OCI-LY7 (cell line): Measurements from ENCODE around the gene KLHL17. TPM values are rescaled to one million over a fixed set of nuclear protein-coding genes. Genes with fewer than 3 reads are reported as not detected.

ENCODE experiments used
- BruUV-seq: library from RNA; stranded (reverse); fragments of 400-500 nt; replicated peaks from 2 replicates; lab custom pipeline; 2021; lab: Mats Ljungman, UMichigan
- CTCF ChIA-PET: fragments of 300-600 bp; sonication (Branson Sonifier 250); formaldehyde crosslinking; loops from one replicate; lab custom pipeline; 2022; ENCODE audit warnings: antibody characterized with exemption; ENCODE audit not compliant: unreplicated experiment; lab: Charles Lee
- POLR2A ChIA-PET: fragments of 300-600 bp; sonication (Branson Sonifier 250); formaldehyde crosslinking; loops from one replicate; lab custom pipeline; 2022; ENCODE audit warnings: antibody characterized with exemption; lab: Charles Lee
- DNase-seq: peaks from one replicate; pipeline ENCODE4 v3.0.0-alpha.2; 2015; ENCODE audit warnings: low spot score
- H2AFZ ChIP-seq: fragments of 200-600 bp; sonication (generic), shearing (Covaris generic); 2 replicates; pipeline ENCODE4 v1.6.1; 2014; ENCODE audit warnings: mild to moderate bottlenecking, antibody characterized with exemption, low read length, moderate library complexity
- H3K27ac ChIP-seq: fragments of 200-600 bp; sonication (generic); 2 replicates; pipeline ENCODE4 v1.5.1; 2014; ENCODE audit warnings: mixed run types, low read depth, mild to moderate bottlenecking, moderate library complexity, low read length, inconsistent platforms; ENCODE audit not compliant: poor library complexity, severe bottlenecking
- H3K36me3 ChIP-seq: fragments of 200-600 bp; sonication (generic); 2 replicates; pipeline ENCODE4 v1.6.1; 2014; ENCODE audit warnings: mild to moderate bottlenecking, antibody characterized with exemption, low read length, moderate library complexity, mixed read lengths; ENCODE audit not compliant: insufficient read depth
- H3K4me1 ChIP-seq: fragments of 200-600 bp; sonication (generic); 2 replicates; pipeline ENCODE4 v1.5.1; 2014; ENCODE audit warnings: mild to moderate bottlenecking, low read length; ENCODE audit not compliant: insufficient read depth, poor library complexity, severe bottlenecking
- H3K4me2 ChIP-seq: fragments of 200-600 bp; sonication (generic); 2 replicates; pipeline ENCODE4 v1.6.1; 2014; ENCODE audit warnings: mild to moderate bottlenecking, low read length
- H3K4me3 ChIP-seq: fragments of 200-600 bp; sonication (generic); 2 replicates; pipeline ENCODE4 v1.5.1; 2014; ENCODE audit warnings: mild to moderate bottlenecking, low read depth, low read length; ENCODE audit not compliant: poor library complexity, severe bottlenecking
- H3K79me2 ChIP-seq: fragments of 200-600 bp; sonication (generic); 2 replicates; pipeline ENCODE4 v1.6.1; 2016; ENCODE audit warnings: low read depth, mild to moderate bottlenecking, low read length, moderate library complexity, mixed read lengths; ENCODE audit not compliant: insufficient read depth
- H3K9me2 ChIP-seq: fragments of 200-600 bp; sonication (generic); 2 replicates; pipeline ENCODE4 v1.6.1; 2016; ENCODE audit warnings: mild to moderate bottlenecking, low read length, mixed read lengths; ENCODE audit not compliant: insufficient read depth
- H3K9me3 ChIP-seq: fragments of 200-600 bp; sonication (generic); 2 replicates; pipeline ENCODE4 v1.6.1; 2014; ENCODE audit warnings: mild to moderate bottlenecking, mixed run types, low read length, mixed read lengths
- H4K20me1 ChIP-seq: fragments of 200-600 bp; sonication (generic); 2 replicates; pipeline ENCODE4 v1.6.1; 2014; ENCODE audit warnings: mild to moderate bottlenecking, antibody characterized with exemption, low read length, moderate library complexity, mixed read lengths; ENCODE audit not compliant: insufficient read depth
- EZH2phosphoT487 ChIP-seq: fragments of 200-600 bp; sonication (generic); IDR thresholded peaks from 2 replicates; pipeline ENCODE4 v1.6.1; 2018; ENCODE audit warnings: low read depth, borderline replicate concordance, mild to moderate bottlenecking, mixed run types, antibody characterized with exemption, low read length, moderate library complexity, mixed read lengths
- intact Hi-C: fragments of 100-400 bp; cut with micrococcal nuclease; formaldehyde crosslinking; loops from one replicate; pipeline ENCODE4 v1.10.0; 2022; ENCODE audit not compliant: unreplicated experiment
- total RNA-seq, 2 experiments: library from RNA; depleted of rRNA in 1 of 2; stranded (reverse); fragments of >200 nt in 1 of 2; shearing (Covaris generic) in 1 of 2; gene quantifications; 2 replicates each; pipeline ENCODE4 v1.2.3, GENCODE V29; 2014 to 2022
- TF ChIP-seq, protein P1 (sequence below): fragments of 200-600 bp; sonication (generic); conservative IDR thresholded peaks from 2 replicates; pipeline ENCODE4 v1.5.1; 2014; ENCODE audit warnings: mild to moderate bottlenecking, antibody characterized with exemption, low read length, moderate library complexity, mixed read lengths

KLHL17 gene
- total RNA-seq, 2 experiments from 2014 or later, result 21.7 to 23.3 TPM

DNA sequence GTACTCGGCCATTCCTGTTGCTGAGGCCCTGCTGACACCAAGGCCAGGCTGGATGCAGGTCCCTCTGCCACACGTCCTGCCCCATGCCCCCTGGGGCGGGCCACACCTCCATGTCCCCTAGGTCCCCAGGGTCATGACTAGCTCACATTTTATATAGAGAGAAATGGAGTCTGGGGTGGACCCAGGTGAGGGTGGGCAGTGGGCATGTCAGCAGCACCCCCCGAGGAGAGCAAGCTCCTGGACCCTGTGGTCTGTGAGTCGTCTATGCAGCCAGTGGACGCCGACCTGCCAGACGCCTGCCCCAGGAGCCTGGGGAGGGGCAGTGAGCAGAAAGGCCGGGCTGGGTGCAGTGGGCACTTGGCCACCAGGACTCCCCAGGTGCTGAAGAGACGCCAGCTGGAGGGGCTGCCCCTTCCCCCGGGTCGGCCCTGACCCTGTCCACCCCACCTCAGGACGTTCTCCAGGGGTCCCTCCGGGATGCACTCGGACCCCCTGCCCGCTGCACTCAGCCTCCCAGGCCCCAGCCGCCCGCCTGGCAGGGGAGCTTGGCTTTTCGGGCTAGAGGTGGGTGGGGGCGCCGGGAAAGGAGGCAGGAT lies 20.8 kb upstream of the KLHL17 start:
- no TSS peak for BruUV-seq
- H4K20me1 ChIP-seq, result no peaks in the 10 kb centered on the region; the same call in 1 of the 2 replicates
- peaks cover 5% of the 10 kb centered on the region for H3K4me1 ChIP-seq
- ChIA-PET CTCF (no interaction called here), POLR2A (no interaction called here)
- no peak overlapping the region for H2AFZ ChIP-seq
- no peak overlapping the region for H3K4me2 ChIP-seq
- no peaks in the 10 kb centered on the region for H3K9me2 ChIP-seq
- H3K36me3 ChIP-seq, result peaks cover under 1% of the 10 kb centered on the region; the same call in 1 of the 2 replicates
- intact Hi-C loops, result loop anchor here (5.0 kb wide), 1 partner anchor 37 kb away; no protein-coding TSS in a partner anchor
- no peaks in the 10 kb centered on the region for H3K79me2 ChIP-seq
- no peak for DNase-seq
- TF ChIP-seq, protein P1, sequence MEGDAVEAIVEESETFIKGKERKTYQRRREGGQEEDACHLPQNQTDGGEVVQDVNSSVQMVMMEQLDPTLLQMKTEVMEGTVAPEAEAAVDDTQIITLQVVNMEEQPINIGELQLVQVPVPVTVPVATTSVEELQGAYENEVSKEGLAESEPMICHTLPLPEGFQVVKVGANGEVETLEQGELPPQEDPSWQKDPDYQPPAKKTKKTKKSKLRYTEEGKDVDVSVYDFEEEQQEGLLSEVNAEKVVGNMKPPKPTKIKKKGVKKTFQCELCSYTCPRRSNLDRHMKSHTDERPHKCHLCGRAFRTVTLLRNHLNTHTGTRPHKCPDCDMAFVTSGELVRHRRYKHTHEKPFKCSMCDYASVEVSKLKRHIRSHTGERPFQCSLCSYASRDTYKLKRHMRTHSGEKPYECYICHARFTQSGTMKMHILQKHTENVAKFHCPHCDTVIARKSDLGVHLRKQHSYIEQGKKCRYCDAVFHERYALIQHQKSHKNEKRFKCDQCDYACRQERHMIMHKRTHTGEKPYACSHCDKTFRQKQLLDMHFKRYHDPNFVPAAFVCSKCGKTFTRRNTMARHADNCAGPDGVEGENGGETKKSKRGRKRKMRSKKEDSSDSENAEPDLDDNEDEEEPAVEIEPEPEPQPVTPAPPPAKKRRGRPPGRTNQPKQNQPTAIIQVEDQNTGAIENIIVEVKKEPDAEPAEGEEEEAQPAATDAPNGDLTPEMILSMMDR, result no peak
- TF ChIP-seq EZH2phosphoT487, result no peak
- no peaks in the 10 kb centered on the region for H3K9me3 ChIP-seq
- no peak overlapping the region for H3K4me3 ChIP-seq
- H3K27ac ChIP-seq, result no peak overlapping the region

DNA sequence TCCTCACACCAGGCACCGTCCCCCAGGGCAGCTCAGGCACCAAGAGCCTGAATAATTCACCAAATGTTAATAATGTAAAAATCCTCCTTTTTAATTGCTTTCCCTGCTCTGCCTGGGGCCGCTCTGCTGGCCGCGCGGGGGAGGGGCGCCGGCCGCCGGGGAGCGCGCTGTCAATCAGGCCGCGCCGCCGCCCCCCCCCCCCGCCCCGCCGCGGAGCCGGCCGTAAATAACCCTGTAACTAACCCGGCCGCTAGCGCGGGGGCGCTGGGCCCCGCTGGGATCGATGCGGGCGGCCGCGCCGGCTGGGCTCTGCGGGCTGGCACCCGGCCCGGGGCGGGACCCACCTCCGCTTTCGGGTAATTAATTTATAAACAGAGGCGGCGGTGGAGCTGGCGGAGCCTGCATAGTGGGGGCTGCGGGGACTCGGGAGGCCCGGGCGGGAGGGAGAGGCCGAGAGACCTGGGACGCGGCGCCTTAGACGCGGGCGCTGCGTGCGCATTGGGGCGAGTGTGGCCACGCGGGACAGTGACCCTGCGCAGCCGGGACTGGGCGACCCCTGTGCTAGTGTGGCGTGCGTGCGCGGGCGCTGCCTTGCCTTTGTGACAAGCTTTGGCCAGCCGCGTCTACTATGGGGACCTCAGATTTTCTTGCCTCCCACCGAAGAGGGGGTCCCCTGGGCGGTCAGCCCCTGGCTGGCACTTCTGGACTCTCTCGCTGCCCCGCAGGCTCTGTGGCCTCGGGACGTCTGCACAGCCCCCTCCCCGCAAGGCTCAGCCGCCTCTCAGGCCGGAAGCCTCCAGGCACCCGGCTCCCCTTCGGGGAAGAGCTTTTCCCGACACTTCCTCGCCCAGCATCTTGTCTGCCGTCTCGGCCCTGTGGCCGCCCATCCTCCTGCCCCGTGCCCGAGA lies 20.0 kb upstream of the KLHL17 start:
- TF ChIP-seq, protein P1, result no peak
- peak; percentile 88; the same call in 1 of the 2 replicates for TF ChIP-seq EZH2phosphoT487
- Histone ChIP-seq H3K4me3 (no peak overlapping the region), H3K27ac (no peak overlapping the region), H3K4me1 (peaks cover 5% of the 10 kb centered on the region), H4K20me1 (no peaks in the 10 kb centered on the region; the same call in 1 of the 2 replicates), H2AFZ (no peak overlapping the region), H3K9me3 (no peaks in the 10 kb centered on the region), H3K79me2 (no peaks in the 10 kb centered on the region), H3K9me2 (no peaks in the 10 kb centered on the region), H3K36me3 (peaks cover 8% of the 10 kb centered on the region), H3K4me2 (no peak overlapping the region)
- intact Hi-C loops, result no loop called here
- no peak for DNase-seq
- ChIA-PET CTCF (no interaction called here), POLR2A (no interaction called here)
- BruUV-seq, result no TSS peak
